HG03565 (cell line): ENCODE data around the gene OCIAD2.
"Not testable (repeated sequence)": the region's sequence is repeated elsewhere in the genome, so short reads cannot be mapped to it uniquely, and the experiment has no call there.

Experiments
- ATAC-seq: cut with Tn5 transposase; IDR thresholded peaks from one replicate; pipeline ENCODE4 v1.9.1; 2021; ENCODE audit warnings: mild to moderate bottlenecking, moderate library complexity; ENCODE audit not compliant: unreplicated experiment

The OCIAD2 gene

GRCh38 chr4:48854982-48855381 lies 51.6 kb downstream of the OCIAD2 start:
- ATAC-seq, result no peak

GRCh38 chr4:48854395-48854683 lies 52.2 kb downstream of the OCIAD2 start:
- no peak for ATAC-seq

GRCh38 chr4:48853604-48854394 lies 52.8 kb downstream of the OCIAD2 start:
- ATAC-seq, result no peak

GRCh38 chr4:48851651-48852050 lies 54.9 kb downstream of the OCIAD2 start:
- no peak for ATAC-seq

- ATAC-seq, result not testable (repeated sequence)
Measured at GRCh38 chr4:48848799-48849198, 57.8 kb downstream of the OCIAD2 start.

GRCh38 chr4:48844843-48845242 lies 61.7 kb downstream of the OCIAD2 start:
- ATAC-seq, result no peak

- ATAC-seq, result no peak
Measured at GRCh38 chr4:48841045-48841827, 65.3 kb downstream of the OCIAD2 start.

GRCh38 chr4:48836658-48837057 lies 69.9 kb downstream of the OCIAD2 start:
- ATAC-seq, result no peak
